H7 (cell line): ENCODE data around the gene DCLRE1B. TPM values are rescaled to one million over a fixed set of nuclear protein-coding genes. Genes with fewer than 3 reads are reported as not detected.

ENCODE experiments used
- DNase-seq: peaks from one replicate; pipeline ENCODE4 v3.0.0; 2012
- H3K27me3 ChIP-seq: 2 replicates; pipeline ENCODE4 v1.6.0; 2011; ENCODE audit warnings: mild to moderate bottlenecking, low read length; ENCODE audit not compliant: control insufficient read depth, insufficient read depth
- H3K36me3 ChIP-seq: replicated peaks from 2 replicates; pipeline ENCODE4 v1.5.1; 2011; ENCODE audit warnings: low read length; ENCODE audit not compliant: control insufficient read depth, insufficient read depth
- H3K4me3 ChIP-seq: 2 replicates; pipeline ENCODE4 v1.5.1; 2011; ENCODE audit warnings: low read depth, mild to moderate bottlenecking, control low read depth, low read length, moderate library complexity; ENCODE audit not compliant: insufficient read depth
- total RNA-seq: library from RNA; depleted of rRNA; stranded (reverse); fragments of >200 nt; shearing (Covaris generic); gene quantifications from 2 replicates; pipeline ENCODE4 v1.2.3, GENCODE V29; 2014

DCLRE1B gene
- total RNA-seq, 1 experiment from 2014 or later, result 16.6 TPM

DNA sequence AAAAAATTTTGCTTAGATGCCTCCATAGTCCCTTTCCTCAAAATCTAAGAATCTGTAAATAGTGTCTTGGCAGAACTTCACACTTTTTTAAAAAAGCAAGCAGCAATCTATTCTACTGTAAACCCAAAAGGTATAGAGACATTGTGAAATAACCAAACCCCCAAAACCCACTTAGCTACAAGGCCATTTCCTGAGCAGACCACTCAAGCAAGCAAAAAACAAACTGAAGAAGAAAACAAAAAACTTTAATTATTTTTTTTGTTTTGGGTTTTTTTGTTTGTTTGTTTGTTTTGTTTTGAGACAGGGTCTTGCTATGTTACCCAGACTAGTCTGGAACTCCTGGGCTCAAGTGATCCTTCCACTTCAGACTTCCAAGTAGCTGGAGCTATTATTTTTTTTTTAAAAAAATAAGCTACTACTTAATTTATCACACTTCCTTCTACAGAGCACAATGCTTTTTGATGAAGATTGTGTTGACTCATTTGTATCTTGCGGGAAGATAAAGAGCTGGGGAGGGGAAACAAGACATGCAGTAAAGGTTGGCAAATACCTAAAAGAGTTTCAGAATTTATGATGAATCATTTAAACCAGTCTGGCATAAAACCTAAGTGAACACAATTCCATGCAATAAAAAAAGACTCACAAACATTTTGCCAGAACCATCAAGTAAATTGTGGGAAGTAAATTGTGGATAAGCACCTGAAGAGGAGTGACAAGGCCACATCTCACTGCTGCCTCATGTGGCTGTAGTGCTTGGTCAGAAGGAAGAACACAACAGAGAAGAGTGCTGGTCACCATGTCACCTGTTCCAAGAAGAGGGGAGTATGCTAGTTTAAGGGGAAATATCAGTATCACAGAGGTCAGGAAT is 30.9 kb upstream of the DCLRE1B start:
- Histone ChIP-seq H3K4me3 (no peak overlapping the region), H3K36me3 (no peaks in the 10 kb centered on the region), H3K27me3 (no peaks in the 10 kb centered on the region)
- DNase-seq, result peak; percentile 18

DNA sequence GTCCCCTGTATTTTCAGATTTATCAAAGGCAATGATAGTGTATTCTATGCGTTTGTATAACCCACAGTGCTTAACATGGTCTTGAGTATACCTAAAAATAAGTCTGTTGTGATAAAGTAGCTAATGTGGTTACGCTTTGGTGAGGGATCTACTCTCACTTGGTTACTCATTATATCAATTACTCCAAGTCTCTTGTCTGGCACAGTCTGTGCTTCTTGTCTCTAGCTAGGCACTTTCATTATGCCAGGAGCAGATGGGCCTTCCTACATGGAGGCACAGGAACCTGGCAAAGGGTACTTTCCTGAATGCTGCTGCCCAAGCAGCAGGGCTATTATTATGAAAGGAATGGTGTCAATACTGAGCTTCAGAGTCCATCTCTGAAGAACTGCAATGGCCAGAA is 29.4 kb upstream of the DCLRE1B start:
- Histone ChIP-seq H3K4me3 (no peak overlapping the region), H3K36me3 (no peaks in the 10 kb centered on the region), H3K27me3 (no peaks in the 10 kb centered on the region)
- DNase-seq, result no peak

DNA sequence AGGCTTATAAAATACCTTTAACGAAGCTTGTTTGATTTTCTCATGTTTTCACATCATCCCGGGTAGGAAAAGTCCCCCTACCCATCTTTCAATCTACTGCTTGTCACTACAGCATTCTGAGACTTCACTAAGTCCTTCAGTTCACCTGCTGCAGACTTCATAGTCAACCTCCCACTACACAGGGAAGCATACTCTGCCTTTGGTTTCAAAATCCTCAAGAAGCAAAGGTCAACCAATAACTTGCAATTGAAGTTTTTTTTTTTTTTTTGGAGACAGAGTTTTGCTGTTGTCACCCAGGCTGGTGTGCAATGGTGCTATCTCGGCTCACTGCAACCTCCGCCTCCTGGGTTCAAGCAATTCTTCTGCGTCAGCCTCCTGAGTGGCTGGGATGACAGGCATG is 28.9 kb upstream of the DCLRE1B start:
- Histone ChIP-seq H3K27me3 (no peaks in the 10 kb centered on the region), H3K36me3 (no peaks in the 10 kb centered on the region), H3K4me3 (no peak overlapping the region)
- no peak for DNase-seq

DNA sequence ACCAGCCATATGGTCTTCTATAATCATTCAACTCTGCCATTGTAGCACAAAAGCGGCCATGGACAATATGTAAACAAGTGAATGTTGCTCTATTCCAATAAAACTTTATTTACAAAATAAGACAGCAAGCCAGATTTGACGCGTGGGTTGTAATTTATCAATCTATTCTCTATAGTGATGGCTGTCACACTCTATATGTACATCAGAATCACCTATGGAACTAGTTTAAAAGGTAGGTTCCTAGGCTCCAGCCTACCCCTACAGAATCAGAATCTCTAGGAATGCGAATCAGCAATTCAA is 25.4 kb upstream of the DCLRE1B start:
- H3K36me3 ChIP-seq, result no peaks in the 10 kb centered on the region
- DNase-seq, result no peak
- H3K4me3 ChIP-seq, result no peak overlapping the region

DNA sequence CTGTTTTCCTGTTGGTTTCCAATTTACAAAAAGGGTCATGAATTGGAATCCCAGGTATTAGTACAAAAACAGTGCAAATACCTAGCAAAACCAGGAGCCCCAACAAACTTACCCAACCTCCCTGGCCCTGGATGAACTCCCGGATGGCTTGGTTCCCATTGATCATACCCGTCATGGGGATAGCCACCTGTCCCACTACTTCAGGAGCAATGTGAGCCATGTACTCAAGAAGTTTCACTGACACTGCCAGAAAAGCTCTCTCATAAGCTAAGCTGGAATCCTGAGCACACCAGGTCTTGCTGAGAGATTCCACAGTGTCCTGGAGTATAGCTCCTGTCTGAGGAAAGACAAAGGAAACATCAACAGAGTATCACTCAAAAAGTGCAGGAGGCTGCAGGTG is 23.5 kb upstream of the DCLRE1B start:
- no peak for DNase-seq
- Histone ChIP-seq H3K4me3 (no peak overlapping the region), H3K27me3 (no peaks in the 10 kb centered on the region), H3K36me3 (no peaks in the 10 kb centered on the region)

More for the DNA sequence above, 25.4 kb upstream of the DCLRE1B start:
- no peaks in the 10 kb centered on the region for H3K27me3 ChIP-seq

DNA sequence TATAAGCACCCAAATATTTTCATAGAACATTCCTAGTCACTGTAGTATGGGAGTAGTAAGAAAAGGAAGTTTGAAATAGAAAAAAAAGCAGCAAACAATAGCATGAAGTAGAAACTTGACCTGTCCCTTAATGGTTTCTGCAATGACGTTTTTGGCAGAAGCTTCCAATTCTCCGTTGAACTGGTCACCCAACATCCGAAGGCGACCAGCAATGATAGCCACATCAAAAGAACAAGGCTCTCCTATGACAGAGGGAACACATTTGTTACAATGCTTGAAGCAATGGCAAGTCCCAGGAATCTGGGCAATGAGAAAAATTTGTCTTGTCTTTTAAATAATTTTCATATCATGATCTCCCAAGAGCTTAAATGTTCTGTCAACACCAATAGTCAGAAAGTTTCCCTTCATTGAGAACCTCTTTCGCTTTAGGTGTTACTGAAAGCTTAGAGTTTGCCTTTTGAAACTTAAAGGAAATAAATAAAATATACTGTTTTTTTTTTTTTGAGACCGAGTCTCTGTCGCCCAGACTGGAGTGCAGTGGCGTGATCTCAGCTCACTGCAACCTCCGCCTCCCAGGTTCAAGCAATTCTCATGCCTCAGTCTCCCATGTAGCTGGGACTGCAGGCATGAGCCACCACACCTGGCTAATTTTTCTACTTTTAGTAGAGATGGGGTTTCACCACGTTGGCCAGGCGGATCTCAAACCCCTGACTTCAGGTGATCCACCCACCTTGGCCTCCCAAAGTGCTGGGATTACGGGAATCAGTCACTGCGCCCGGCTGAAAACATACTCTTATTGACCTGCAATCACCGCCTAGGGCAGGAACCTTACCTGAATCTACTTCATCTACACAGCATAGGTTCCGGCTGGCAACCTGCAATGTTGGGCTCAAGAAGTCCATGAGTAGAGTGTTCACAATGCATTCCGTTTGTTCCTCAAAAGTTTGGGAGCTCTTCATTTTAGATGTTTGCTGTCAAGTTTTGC is 18.4 kb upstream of the DCLRE1B start:
- no peaks in the 10 kb centered on the region for H3K36me3 ChIP-seq
- DNase-seq, result no peak

DNA sequence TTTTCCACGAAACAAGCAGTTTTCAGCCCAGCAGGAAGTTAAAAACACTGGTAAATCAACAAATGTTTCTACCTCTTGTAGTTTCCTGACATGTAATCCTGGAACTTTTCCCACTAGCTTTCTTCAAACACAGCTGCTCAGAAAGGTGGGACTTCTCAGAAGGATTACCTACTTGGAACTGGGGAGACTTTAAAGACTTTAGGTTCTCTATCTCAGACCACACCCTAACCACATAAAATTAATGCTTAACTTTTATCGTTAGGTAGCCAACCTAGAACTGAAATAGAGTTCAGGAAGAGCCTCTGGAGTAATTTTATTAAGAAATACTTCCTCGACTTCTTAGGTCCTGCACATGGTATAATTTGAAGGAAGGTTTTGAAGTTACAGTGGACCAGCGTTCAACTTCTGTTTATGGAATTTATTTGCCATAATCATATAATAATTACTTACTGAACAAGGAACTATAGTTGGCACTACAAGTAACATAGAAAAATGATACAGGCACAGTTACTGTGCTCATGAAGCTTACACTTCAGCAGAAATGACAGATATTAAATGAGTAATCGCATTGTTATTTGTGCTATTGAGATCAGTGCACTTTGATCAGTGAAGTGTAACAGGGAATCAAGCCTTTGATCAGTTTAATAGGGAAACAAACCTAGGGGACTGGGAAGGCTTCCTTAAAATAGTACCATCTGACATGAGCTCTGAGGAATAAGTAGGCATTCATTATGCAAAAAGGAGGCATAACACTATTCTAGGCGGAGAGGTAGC is 17.5 kb upstream of the DCLRE1B start, which contains the start of gene BCL2L15:
TSS of gene BCL2L15 (minus strand) at position 180 of the 774 bp plus-strand sequence. CDS start 206 bp downstream, outside the sequence.
- Histone ChIP-seq H3K36me3 (no peaks in the 10 kb centered on the region), H3K27me3 (no peaks in the 10 kb centered on the region), H3K4me3 (no peak within 1 kb of the TSS)
- no peak for DNase-seq

More for the DNA sequence above, 18.4 kb upstream of the DCLRE1B start:
- Histone ChIP-seq H3K27me3 (no peaks in the 10 kb centered on the region), H3K4me3 (no peak overlapping the region)

DNA sequence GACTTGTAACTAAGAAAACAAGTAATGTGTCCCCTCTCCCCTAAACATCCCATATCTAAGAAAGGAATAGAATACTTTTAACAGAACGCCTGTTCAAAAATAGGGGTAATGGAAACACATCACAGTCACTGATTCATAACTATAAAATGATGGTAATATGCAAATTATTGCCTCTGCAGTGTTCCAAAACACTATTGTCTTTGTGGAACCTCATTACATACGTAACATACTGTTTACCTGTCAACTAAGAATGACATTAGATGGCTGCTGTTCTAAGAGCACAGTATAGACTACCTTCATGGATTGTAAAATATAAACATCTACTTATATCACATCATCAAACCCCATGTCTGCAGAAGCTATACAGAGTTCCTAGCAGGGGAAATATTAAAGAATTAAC is 14.3 kb upstream of the DCLRE1B start:
- Histone ChIP-seq H3K4me3 (no peak overlapping the region), H3K36me3 (no peaks in the 10 kb centered on the region; the same call in none of the 2 replicates), H3K27me3 (no peaks in the 10 kb centered on the region)
- no peak for DNase-seq

DNA sequence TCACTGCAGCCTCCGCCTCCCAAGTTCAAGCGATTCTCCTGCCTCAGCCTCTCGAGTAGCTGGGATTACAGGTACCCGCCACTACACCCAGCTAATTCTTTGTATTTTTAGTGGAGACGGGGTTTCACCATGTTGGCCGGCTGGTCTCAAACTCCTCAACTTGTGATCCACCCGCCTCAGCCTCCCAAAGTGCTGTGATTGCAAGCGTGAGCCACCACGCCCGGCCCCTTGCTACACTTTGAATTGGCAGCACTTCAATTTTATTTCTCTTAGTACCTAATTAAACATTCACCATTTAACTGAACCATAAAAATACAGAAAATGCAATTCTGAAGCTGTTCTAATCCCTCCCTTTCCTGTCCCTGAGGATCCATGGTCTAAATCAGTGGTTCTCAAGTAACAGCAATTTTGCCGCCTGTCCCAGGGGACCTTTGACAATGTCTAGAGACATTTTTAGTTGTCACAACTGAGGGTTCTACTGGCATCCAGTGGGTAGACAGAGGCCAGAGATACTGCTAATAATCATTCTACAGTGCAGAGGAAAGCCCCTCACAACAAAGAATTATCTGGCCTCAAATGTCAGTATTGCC is 13.4 kb upstream of the DCLRE1B start:
- DNase-seq, result no peak
- H3K27me3 ChIP-seq, result no peaks in the 10 kb centered on the region

DNA sequence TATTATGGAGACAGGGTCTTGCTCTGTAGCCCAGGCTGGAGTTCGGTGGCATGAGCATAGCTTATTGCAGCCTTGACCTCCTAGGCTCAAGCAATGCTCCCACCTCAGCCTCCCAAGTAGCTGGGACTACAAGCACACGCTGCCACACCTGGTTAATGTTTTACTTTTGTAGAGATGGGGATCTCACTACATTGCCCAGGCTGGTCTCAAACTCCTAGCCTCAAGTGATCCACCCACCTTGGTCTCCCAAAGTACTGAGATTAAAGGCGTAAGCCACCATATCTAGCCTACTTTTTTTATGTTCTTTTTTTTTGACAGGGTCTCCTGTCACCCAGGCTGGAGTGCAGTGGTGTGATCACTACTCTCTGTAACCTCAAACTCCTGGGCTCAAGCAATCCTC is 11.9 kb upstream of the DCLRE1B start:
- Histone ChIP-seq H3K36me3 (no peaks in the 10 kb centered on the region; the same call in none of the 2 replicates), H3K4me3 (no peak overlapping the region), H3K27me3 (no peaks in the 10 kb centered on the region)
- no peak for DNase-seq

More for the DNA sequence above, 13.4 kb upstream of the DCLRE1B start:
- H3K4me3 ChIP-seq, result no peak overlapping the region
- no peaks in the 10 kb centered on the region; the same call in none of the 2 replicates for H3K36me3 ChIP-seq

DNA sequence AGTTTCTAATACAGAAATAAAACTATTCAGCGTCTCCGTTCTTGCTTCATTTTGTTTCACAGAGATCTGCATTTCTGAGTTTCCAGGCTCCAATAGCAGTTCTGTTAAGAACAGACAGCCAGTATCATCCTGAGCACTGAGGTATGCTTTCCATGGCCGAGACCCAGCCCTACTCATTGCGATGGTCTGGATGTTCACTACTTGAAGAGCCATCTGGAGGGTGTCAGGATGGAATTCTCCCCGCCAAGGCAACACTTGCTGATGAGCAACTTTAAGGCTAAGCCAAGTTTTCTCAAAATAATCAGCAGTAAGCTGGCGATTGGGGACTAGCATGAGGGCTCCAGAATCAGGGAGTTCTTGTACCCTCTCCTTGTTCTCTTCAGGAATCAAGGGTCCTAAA is 10.0 kb upstream of the DCLRE1B start:
- Histone ChIP-seq H3K36me3 (peaks cover 3% of the 10 kb centered on the region), H3K4me3 (no peak overlapping the region), H3K27me3 (no peaks in the 10 kb centered on the region)
- no peak for DNase-seq

DNA sequence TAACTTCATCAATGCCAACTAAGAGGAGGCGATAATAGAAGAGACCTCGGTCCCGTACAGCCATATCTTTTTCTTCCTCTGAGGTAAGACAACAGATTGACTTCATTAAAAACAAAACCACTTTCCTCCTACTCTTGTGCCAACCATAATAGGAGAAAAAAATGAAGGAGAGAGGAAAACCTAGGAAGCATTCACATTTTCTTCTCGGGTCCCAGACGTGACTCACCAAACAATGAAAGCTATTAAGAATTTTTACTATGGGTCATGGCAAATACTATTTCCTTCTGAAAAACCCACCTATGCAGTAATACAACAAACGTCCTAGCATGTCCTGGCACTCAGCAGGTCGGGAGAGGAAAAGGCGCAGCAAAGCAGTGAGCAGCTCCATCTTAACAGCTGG is 9.2 kb upstream of the DCLRE1B start:
- peaks cover 3% of the 10 kb centered on the region for H3K36me3 ChIP-seq

DNA sequence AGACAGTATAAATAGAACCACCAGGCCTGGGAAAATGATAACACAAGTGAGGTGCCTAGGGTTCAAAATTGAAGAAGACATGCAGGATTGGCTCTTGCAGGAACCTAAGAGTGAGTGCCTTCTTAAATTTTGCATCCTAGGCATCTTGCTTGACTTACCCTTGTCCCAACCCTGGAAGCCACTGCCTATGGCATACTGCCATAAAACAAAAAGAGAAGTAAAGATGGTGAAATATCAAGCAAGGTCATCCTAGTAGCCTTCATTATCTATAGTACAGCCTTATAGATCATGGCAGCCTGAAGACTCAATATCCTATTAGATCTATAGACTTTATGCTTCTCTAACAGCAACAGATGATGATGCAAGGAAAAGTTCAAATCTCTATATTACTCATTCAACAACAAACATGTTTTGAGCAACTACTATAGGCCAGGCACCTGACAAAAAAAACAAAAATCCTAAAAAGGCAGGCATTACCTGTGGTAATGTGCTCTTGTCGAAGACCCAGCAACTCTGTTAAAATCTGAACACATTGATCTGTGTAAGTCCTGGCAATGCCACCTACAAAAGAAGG is 6.8 kb upstream of the DCLRE1B start:
- Histone ChIP-seq H3K4me3 (no peak overlapping the region), H3K27me3 (no peaks in the 10 kb centered on the region), H3K36me3 (peaks cover 3% of the 10 kb centered on the region)
- DNase-seq, result no peak

More for the DNA sequence above, 9.2 kb upstream of the DCLRE1B start:
- H3K4me3 ChIP-seq, result no peak overlapping the region
- no peak for DNase-seq
- no peaks in the 10 kb centered on the region for H3K27me3 ChIP-seq
